OCI-LY1 (cell line): ENCODE results near the gene ZNF443.
"Not testable (repeated sequence)": the region's sequence is repeated elsewhere in the genome, so short reads cannot be mapped to it uniquely, and the experiment has no call there.

Experiments
- CTCF ChIP-seq: fragments of 200-600 bp; sonication (generic), shearing (Covaris generic); IDR thresholded peaks from 2 replicates; pipeline ENCODE4 v1.5.1; 2017; ENCODE audit warnings: mild to moderate bottlenecking, antibody characterized with exemption, low read length, moderate library complexity, mixed read lengths
- EZH2 ChIP-seq: fragments of 200-600 bp; sonication (generic), shearing (Covaris generic); IDR thresholded peaks from 2 replicates; pipeline ENCODE4 v1.8.0; 2017; ENCODE audit warnings: borderline replicate concordance, mixed run types, mild to moderate bottlenecking, antibody characterized with exemption, low read length, moderate library complexity, mixed read lengths

GRCh38 chr19:12430726-12431299 lies 10.0 kb downstream of the ZNF443 start:
- TF ChIP-seq CTCF, EZH2: not testable (repeated sequence)
